ENCODE results near the gene IGSF23. TPM values are rescaled to one million over a fixed set of nuclear protein-coding genes. Genes with fewer than 3 reads are reported as not detected.

Gene IGSF23
- total and polyA plus RNA-seq, 2 of the 13 experiments (the other 11 are each of a cell fraction or from before 2014, with no cell fraction given), result 2.3 to 8.8 TPM

- no peak for TF ChIP-seq STAT6 (CRISPR knock-in tag; IDR thresholded peaks at IDR 0.05; ENCODE audit: borderline replicate concordance)
- no peak for TF ChIP-seq ZNF407 (CRISPR knock-in tag; IDR thresholded peaks at IDR 0.05; ENCODE audit: not compliant biosample characterization)
- no peak for TF ChIP-seq KLF12 (CRISPR knock-in tag; IDR thresholded peaks at IDR 0.05; ENCODE audit: borderline replicate concordance)
- TF ChIP-seq ELF3 (CRISPR knock-in tag; IDR thresholded peaks at IDR 0.05), result peak; percentile 27; the same call in 1 of the 2 replicates
- TF ChIP-seq RXRB (CRISPR knock-in tag; IDR thresholded peaks at IDR 0.05; ENCODE audit: borderline replicate concordance), result peak; percentile 53; the same call in 1 of the 2 replicates
- TF ChIP-seq SOX13 (IDR thresholded peaks at IDR 0.05), result no peak; the same call in 1 of the 2 replicates
- peak in 1 of 2 experiments; percentile 81; a peak in 2 of 4 replicates for TF ChIP-seq SOX13 (CRISPR knock-in tag; conservative IDR thresholded peaks at IDR 0.05 in 1 of 2, IDR thresholded peaks at IDR 0.05 in 1 of 2)
- no peak for TF ChIP-seq FOXA1 (IDR thresholded peaks at IDR 0.05)
- TF ChIP-seq FOXA1 (CRISPR knock-in tag; IDR thresholded peaks at IDR 0.05), result peak; percentile 67; the same call in 1 of the 2 replicates
- TF ChIP-seq NR2F1 (CRISPR knock-in tag; IDR thresholded peaks at IDR 0.05), result peak in 1 of 2 experiments; percentile 45; a peak in 2 of 4 replicates
- TF ChIP-seq ZSCAN5A (CRISPR knock-in tag; IDR thresholded peaks at IDR 0.05; ENCODE audit: borderline replicate concordance), result no peak
- no peak; the same call in 1 of the 2 replicates for TF ChIP-seq NR2C2 (CRISPR knock-in tag; IDR thresholded peaks at IDR 0.05; ENCODE audit: borderline replicate concordance)
- no peak for TF ChIP-seq ZNF276 (CRISPR knock-in tag; IDR thresholded peaks at IDR 0.05; ENCODE audit: low read depth)
- no peak for TF ChIP-seq XRCC5 (optimal IDR thresholded peaks at IDR 0.05; ENCODE audit: low read length)
- TF ChIP-seq ZNF878 (CRISPR knock-in tag; IDR thresholded peaks at IDR 0.05), result no peak
Observed at GRCh38 chr19:44615863-44616247, 2.5 kb downstream of the IGSF23 start (continued).
